ENCODE data around the gene SLC6A13.

- TF ChIP-seq CTCF (IDR thresholded peaks at IDR 0.05): no peak
- no peak for TF ChIP-seq POLR2A (IDR thresholded peaks at IDR 0.05)
Measured at GRCh38 chr12:247271-247670, 15.4 kb downstream of the SLC6A13 start.

Data from uterus (tissue), 2 donors.